Activated CD8-positive, alpha-beta T cell treated with anti-CD3 and anti-CD28 coated beads for 36 hours (primary cell): ENCODE results near the gene ID3. TPM values are rescaled to one million over a fixed set of nuclear protein-coding genes. Genes with fewer than 3 reads are reported as not detected.

Source experiments
- ATAC-seq: fragments of 200-7000 bp; cut with Tn5 transposase; one replicate; pipeline ENCODE4 v1.10.0; 2021; ENCODE audit warnings: mild to moderate bottlenecking, moderate library complexity
- CTCF ChIA-PET: fragments of 350-600 bp; sonication (Branson Sonifier 250); formaldehyde crosslinking; loops from one replicate; lab custom pipeline; 2021; ENCODE audit warnings: antibody characterized with exemption; lab: Charles Lee
- POLR2A ChIA-PET: fragments of 350-600 bp; sonication (Branson Sonifier 250); formaldehyde crosslinking; loops from one replicate; lab custom pipeline; 2021; ENCODE audit warnings: antibody characterized with exemption; lab: Charles Lee
- DNase-seq: peaks from one replicate; pipeline ENCODE4 v3.0.0-alpha.2; 2020
- H3K27ac Mint-ChIP-seq: one replicate; pipeline ENCODE4 v1.8.0; 2021; ENCODE audit warnings: mild to moderate bottlenecking, mixed read lengths
- H3K27me3 Mint-ChIP-seq: one replicate; pipeline ENCODE4 v1.8.0; 2021; ENCODE audit warnings: mixed read lengths
- H3K36me3 Mint-ChIP-seq: one replicate; pipeline ENCODE4 v1.8.0; 2021; ENCODE audit warnings: low read depth, mixed read lengths
- H3K4me1 Mint-ChIP-seq: one replicate; pipeline ENCODE4 v1.8.0; 2021; ENCODE audit warnings: low read depth, mixed read lengths
- H3K4me3 Mint-ChIP-seq: one replicate; pipeline ENCODE4 v1.8.0; 2021; ENCODE audit warnings: mild to moderate bottlenecking, moderate library complexity, mixed read lengths
- H3K9me3 Mint-ChIP-seq: one replicate; pipeline ENCODE4 v1.8.0; 2021; ENCODE audit warnings: mixed read lengths
- intact Hi-C: fragments of 100-400 bp; cut with micrococcal nuclease; formaldehyde crosslinking; loops from one replicate; pipeline ENCODE4 v1.10.0; 2022
- total RNA-seq, 2 experiments: library from RNA; stranded (reverse); gene quantifications; one replicate each; pipeline ENCODE4 v1.2.3, GENCODE V29; 2021
- TF ChIP-seq, protein P1 (sequence below): fragments of 200-600 bp; IDR thresholded peaks from one replicate; pipeline ENCODE4 v1.8.0; 2022; ENCODE audit warnings: antibody characterized with exemption, mild to moderate bottlenecking

Gene ID3
- total RNA-seq, 2 experiments from 2014 or later, result 70.4 to 74.3 TPM

DNA sequence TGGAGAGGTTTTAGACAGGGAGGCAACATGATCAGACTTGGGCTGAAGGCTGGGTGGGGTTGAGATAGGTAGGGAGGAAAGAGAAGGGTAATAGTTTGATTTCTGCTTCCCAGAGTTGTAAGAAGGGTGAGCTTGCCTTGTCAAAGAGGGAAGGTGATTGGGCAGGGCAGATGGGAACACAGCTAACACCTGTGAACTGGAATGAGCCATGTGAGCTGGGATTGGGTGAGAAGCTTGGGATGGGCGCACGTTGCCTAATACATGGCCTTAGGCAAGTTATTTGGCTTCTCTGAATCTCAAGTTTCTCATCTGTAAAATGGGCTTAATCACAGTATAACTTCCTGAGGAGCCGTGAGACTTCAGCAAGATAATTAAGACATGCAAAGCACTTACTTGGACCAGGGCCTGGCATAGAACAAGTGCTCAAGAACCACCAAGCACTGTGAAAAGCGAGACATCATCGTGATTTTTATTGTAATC lies 33.8 kb upstream of the ID3 start:
- ATAC-seq (no peak), DNase-seq (no peak)
- intact Hi-C loops, result loop anchor here (5.0 kb wide), 2 partner anchors 34 to 36 kb away; partner anchors contain the start of gene ID3
- Mint-ChIP-seq H3K9me3 (no peaks in the 10 kb centered on the region), H3K27me3 (no peaks in the 10 kb centered on the region), H3K36me3 (no peaks in the 10 kb centered on the region), H3K4me3 (no peak overlapping the region), H3K27ac (peak overlapping the region; percentile 90), H3K4me1 (peaks cover 91% of the 10 kb centered on the region)
- ChIA-PET CTCF (interaction anchor here (0.6 to 17.5 kb wide), 4 partner anchors 12 to 43 kb away, joined by 3 to 166 read pairs (median 9); no protein-coding TSS in a partner anchor), POLR2A (interaction anchor here (1.8 to 5.8 kb wide), 7 partner anchors 9 to 38 kb away, joined by 6 to 40 read pairs (median 27); partner anchors contain the start of gene ID3)
- TF ChIP-seq, protein P1, sequence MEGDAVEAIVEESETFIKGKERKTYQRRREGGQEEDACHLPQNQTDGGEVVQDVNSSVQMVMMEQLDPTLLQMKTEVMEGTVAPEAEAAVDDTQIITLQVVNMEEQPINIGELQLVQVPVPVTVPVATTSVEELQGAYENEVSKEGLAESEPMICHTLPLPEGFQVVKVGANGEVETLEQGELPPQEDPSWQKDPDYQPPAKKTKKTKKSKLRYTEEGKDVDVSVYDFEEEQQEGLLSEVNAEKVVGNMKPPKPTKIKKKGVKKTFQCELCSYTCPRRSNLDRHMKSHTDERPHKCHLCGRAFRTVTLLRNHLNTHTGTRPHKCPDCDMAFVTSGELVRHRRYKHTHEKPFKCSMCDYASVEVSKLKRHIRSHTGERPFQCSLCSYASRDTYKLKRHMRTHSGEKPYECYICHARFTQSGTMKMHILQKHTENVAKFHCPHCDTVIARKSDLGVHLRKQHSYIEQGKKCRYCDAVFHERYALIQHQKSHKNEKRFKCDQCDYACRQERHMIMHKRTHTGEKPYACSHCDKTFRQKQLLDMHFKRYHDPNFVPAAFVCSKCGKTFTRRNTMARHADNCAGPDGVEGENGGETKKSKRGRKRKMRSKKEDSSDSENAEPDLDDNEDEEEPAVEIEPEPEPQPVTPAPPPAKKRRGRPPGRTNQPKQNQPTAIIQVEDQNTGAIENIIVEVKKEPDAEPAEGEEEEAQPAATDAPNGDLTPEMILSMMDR, result no peak

DNA sequence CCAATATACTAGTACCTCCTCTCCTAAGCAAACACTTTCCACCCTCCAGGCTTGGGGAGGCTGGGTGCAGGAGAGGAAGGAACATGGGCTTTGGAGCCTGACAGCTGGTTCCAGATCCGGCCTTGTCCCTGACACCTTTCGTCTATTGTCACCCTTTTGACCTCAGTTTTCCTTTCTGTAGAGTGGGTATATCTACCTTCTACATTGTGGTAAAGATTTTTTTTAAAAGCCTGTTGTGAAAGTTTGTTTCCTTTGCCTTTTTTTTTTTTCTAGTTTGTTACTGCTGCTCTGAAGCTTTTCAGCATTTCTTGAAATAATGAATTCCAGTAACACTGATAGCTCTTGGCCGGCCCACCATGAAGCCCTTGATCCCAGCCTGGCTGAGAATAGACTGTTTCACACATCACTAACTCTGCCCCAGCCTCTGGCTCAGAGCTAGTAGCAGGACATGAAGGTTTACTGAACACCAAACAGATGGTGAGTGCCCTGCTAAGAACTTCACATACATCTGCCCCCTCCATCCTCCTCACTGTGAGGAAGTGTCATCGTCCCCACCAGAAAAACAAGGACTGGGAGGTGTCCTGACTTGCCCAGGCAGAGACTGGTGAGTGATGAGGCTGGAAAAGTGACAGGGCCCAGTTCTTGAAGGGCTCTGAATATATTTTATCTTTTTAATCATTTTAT lies 33.0 kb upstream of the ID3 start:
- intact Hi-C loops, result loop anchor here (5.0 kb wide), 2 partner anchors 35 kb away; partner anchors contain the start of gene ID3
- H3K4me3 Mint-ChIP-seq, result peak overlapping the region; percentile 21
- no peaks in the 10 kb centered on the region for H3K27me3 Mint-ChIP-seq
- ATAC-seq (no peak), DNase-seq (no peak)
- peaks cover 86% of the 10 kb centered on the region for H3K4me1 Mint-ChIP-seq
- ChIA-PET POLR2A (interaction anchor here (0.7 to 5.8 kb wide), 8 partner anchors 10 to 43 kb away, joined by 3 to 40 read pairs (median 26); partner anchors contain the start of gene ID3), CTCF (interaction anchor here (0.6 to 17.5 kb wide), 16 partner anchors 8 to 72 kb away, joined by 3 to 166 read pairs (median 4); no protein-coding TSS in a partner anchor)
- TF ChIP-seq, protein P1, result no peak
- H3K36me3 Mint-ChIP-seq, result no peaks in the 10 kb centered on the region
- H3K27ac Mint-ChIP-seq, result peak overlapping the region; percentile 90
- H3K9me3 Mint-ChIP-seq, result no peaks in the 10 kb centered on the region

DNA sequence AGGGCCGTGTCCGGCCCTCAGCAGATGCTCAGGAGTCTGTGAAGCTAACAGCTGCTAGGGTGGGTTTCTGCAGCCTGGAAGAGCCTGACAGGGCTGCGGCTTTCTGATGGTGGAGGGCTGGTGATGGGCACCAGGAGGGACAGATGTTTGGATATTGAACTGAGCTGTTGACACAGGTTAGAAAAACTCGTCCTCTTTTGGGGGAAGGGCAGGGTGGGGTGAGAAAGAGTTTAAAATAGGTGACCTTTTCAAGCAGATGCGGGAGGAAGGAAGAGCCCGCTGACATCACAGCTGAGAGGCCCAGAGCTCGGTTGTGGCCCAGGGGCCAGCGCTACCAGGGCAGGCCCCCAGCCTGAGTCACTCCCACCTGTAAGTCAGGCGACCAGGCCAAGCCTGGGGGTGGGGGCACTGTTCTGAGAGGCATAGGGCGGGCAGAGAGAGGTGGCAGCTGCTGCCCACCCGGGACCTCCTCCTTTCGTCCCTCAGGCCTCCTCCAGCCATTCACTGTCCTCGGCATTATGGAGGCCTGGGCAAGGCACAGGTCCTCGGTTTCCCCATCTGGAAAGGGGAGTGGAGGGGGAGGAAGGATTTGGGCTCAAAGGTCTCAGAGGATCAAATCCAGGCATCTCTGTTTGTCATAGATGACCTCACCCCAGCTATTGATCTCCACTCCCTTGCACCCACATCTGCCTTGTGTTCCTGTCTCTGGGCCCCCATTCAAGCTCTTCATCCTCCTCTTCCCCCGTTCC lies 32.3 kb upstream of the ID3 start:
- H3K9me3 Mint-ChIP-seq, result no peaks in the 10 kb centered on the region
- no peaks in the 10 kb centered on the region for H3K36me3 Mint-ChIP-seq
- TF ChIP-seq, protein P1, result no peak
- H3K4me1 Mint-ChIP-seq, result peaks cover 79% of the 10 kb centered on the region
- ChIA-PET POLR2A (interaction anchor here (0.7 to 5.8 kb wide), 9 partner anchors 10 to 44 kb away, joined by 3 to 40 read pairs (median 26); partner anchors contain the start of gene ID3), CTCF (interaction anchor here (0.8 to 17.5 kb wide), 20 partner anchors 8 to 357 kb away, joined by 3 to 166 read pairs (median 4); partner anchors contain the start of gene ID3)
- H3K27me3 Mint-ChIP-seq, result no peaks in the 10 kb centered on the region
- intact Hi-C loops, result loop anchor here (2.0 to 5.0 kb wide), 3 partner anchors 15 to 36 kb away; partner anchors contain the start of gene ID3
- DNase-seq (peak; percentile 96), ATAC-seq (peak; percentile 87)
- peak overlapping the region; percentile 21 for H3K4me3 Mint-ChIP-seq
- peak overlapping the region; percentile 90 for H3K27ac Mint-ChIP-seq

DNA sequence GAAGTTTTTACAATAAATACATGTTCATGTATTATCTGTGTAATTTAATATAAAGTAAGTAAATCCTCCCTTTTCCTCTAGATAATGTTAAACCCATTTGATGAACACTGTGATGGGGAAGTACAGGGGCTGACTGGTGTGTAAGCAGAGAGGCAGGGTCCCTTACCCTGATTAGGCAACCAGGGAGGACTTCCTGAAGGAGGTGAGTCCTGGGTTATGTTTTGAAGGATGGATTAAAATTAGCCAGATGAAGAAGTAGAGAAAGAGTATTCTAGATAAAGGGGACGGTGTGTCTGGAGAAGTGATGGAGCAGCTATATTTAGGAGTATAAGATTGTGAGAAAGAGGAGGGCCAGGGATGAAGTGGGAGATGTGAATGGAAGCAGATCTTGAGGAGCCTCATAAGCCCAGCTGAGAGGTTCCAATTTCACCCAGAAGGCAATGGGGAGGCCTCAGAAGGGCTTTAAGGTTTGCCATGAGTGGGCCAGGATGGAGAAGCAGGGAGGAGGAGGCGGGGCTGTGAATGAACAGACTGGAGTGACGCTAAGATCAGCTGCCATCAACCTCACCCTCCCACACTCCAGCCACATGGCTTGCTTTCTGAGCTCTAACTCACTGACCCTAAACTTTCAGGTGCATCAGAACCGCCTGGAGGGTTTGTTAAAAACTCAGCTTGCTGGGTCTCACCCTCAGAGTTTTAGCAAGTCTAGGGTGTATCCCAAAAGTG lies 30.9 kb upstream of the ID3 start:
- intact Hi-C loops, result loop anchor here (2.0 to 5.0 kb wide), 3 partner anchors 13 to 37 kb away; partner anchors contain the start of gene ID3
- TF ChIP-seq, protein P1, result no peak
- ChIA-PET CTCF (interaction anchor here (0.9 to 17.5 kb wide), 8 partner anchors 9 to 46 kb away, joined by 3 to 166 read pairs (median 8); no protein-coding TSS in a partner anchor), POLR2A (interaction anchor here (0.6 to 5.8 kb wide), 8 partner anchors 9 to 35 kb away, joined by 3 to 40 read pairs (median 26); partner anchors contain the start of gene ID3)
- Mint-ChIP-seq H3K4me3 (peak overlapping the region; percentile 30), H3K9me3 (no peaks in the 10 kb centered on the region), H3K27ac (peak overlapping the region; percentile 90), H3K36me3 (no peaks in the 10 kb centered on the region), H3K4me1 (peaks cover 70% of the 10 kb centered on the region), H3K27me3 (no peaks in the 10 kb centered on the region)
- peak; percentile 94 for DNase-seq
- ATAC-seq, result peak; percentile 62
